Subcutaneous adipose tissue (tissue), 4 donors: Measurements from ENCODE around the gene IL1R2. TPM values are rescaled to one million over a fixed set of nuclear protein-coding genes. Genes with fewer than 3 reads are reported as not detected.

Experiments
- CTCF ChIP-seq: fragments of 450-650 bp; IDR thresholded peaks from one replicate; pipeline ENCODE4 v1.5.1; 2016; ENCODE audit warnings: low read depth, mild to moderate bottlenecking, control low read depth, antibody characterized with exemption, moderate library complexity
- total RNA-seq, 4 donors: library from RNA; depleted of rRNA; stranded (reverse); fragments of >200 nt; gene quantifications; one replicate each; pipeline ENCODE4 v1.1.0, GENCODE V29; 2016

The IL1R2 gene
- total RNA-seq, 4 donors from 2014 or later, result 8.3 to 27.1 (median 17.2) TPM

- TF ChIP-seq CTCF, result no peak
Measured at GRCh38 chr2:101984656-101985055, 7.1 kb upstream of the IL1R2 start.

GRCh38 chr2:101985101-101985792 is 6.5 kb upstream of the IL1R2 start:
- no peak for TF ChIP-seq CTCF

- TF ChIP-seq CTCF, result no peak
Measured at GRCh38 chr2:101985793-101986164, 6.0 kb upstream of the IL1R2 start.

- no peak for TF ChIP-seq CTCF
Measured at GRCh38 chr2:101986376-101986775, 5.4 kb upstream of the IL1R2 start.

- no peak for TF ChIP-seq CTCF
Measured at GRCh38 chr2:101986804-101987740, 4.7 kb upstream of the IL1R2 start.

GRCh38 chr2:101987832-101988231 is 3.9 kb upstream of the IL1R2 start:
- no peak for TF ChIP-seq CTCF

- no peak for TF ChIP-seq CTCF
Measured at GRCh38 chr2:101988541-101988940, 3.2 kb upstream of the IL1R2 start.
